GM19438 (cell line): ENCODE data around the gene ZNF19.

Experiments used
- ATAC-seq: cut with Tn5 transposase; IDR thresholded peaks from one replicate; pipeline ENCODE4 v1.9.1; 2021; ENCODE audit warnings: low read depth; ENCODE audit not compliant: unreplicated experiment

The ZNF19 gene

DNA sequence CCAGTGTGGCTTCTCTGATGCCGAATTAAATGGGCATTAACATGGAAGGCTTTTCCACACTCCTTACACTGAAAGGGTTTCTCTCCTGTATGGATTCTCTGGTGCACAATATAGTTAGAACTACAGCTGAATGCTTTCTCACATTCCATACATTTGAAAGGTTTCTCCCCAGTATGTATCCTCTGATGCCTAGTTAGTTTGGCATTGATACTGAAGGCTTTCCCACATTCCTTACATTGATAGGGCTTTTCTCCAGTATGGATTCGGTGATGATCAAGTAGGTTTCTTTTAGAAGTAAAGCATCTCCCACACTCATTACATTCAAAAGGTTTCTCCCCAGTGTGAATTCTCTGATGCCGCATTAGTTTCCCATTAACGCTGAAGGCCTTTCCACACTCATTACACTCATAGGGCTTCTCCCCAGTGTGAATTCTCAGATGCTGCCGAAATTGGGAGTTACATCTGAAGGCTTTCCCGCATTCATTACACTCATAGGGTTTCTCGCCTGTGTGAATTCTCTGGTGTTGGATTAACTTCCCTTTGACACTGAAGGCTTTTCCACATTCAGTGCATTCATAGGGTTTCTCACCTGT, 40.8 kb downstream of the ZNF19 start:
- ATAC-seq = no peak

DNA sequence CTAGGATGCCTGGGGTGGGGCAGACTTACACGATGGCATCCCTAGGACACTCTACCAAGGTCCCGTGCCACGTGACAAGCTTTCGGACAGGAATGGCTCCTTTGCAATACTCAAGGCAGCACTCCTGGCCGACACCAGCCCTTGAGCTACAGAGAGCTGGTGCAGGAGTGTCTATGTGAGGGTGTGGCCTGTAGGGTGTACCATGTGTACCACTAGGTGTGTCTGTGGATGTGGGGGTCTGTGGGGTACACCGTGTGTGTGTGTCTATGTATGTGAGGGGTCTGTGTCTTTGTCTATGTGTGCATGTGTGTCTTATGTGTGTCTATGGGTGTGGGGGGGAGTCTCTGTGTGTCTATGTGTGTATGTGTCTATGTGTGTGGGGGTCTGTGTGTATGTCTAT, 45.4 kb downstream of the ZNF19 start:
- no peak for ATAC-seq

DNA sequence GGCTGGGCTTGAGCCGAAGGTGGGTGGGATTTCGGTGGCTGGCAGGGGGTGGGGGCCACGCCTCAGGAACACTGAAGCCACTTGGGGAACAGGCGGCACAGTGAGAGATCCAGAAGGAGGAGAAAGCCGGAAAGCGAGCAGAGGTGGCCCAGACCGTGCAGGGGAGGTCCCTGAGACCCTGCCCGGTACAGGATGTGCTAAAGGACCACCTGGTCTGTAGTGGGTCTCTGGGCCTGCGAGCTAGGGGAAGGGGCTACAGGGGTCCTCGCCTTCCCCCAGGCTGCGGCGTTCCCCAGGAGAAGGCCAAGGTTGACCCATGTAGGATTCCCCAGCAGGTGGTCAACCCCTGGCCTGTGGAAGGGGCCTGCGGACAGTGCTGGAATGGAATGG, 47.1 kb downstream of the ZNF19 start, which contains the start of gene TLE7:
TSS of gene TLE7 (minus strand) at position 4 of the 390 bp plus-strand sequence. CDS start 8,730 bp downstream, outside the sequence.
- no peak for ATAC-seq

DNA sequence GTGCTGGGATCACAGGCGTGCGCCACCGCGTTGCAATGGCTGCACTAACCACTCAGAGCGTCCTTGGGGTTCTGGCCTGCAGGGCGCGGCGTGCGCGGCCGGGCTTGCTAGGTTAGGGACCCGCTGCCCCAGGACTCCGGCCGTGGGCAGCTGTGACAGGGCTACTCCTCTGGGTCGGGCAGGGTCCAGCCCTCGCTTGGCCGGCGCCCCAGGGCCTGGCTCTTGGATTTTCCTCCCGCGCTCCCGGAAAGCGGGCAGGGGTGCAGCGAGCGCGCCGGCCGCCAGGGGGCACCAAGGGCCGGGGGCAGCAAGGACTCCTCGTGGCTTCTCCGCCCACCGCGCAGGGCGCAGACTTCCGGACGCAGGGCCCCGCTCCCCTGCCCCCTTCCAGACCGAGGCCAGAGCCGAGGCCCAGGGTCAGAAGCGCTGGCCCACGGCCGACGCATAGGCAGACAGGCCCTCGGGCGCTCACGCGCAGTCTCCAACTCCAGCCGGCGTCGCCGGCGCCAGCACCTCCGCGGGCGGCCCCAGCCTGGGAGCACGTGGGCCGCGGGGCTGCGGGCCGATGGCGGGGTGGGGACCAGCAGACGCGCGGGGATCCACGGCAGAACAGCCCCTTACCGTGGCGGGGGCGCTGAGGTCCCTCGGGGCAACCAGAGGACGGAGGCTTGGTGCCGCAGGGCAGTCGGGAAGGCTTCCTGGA, 47.6 kb downstream of the ZNF19 start:
- ATAC-seq = no peak

DNA sequence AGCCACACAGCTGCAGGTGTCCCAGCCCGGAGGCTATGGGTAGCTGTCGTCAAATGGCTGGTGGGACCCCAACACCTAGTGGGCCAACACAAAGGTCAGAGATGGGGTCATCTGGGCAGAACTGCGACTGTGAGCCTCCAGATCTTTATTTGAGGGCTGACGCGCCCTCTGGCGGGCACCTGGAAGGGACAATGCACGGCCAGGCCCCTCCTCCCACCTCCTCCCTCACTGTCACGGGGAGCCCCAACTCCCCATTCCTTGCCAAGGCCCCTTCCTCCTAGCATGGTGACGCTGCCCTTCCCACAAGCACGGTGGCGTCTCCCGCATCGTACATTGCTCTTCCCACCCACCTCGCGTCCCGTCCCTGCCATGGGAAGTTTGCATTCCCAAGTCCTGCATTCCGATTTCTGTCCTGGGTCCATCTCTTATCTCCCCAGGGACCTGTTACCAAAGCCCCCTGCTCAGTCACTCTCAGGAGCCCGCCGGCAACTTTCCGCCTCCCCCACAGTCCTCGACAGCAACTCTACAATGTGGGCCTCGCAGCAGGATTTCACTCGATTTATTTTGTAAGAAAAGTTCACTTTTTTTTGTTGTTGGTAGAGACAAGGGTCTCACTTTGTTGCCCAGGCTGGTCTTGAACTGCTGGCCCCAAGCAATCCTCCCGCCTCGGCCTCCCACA, 48.3 kb downstream of the ZNF19 start:
- ATAC-seq = no peak

DNA sequence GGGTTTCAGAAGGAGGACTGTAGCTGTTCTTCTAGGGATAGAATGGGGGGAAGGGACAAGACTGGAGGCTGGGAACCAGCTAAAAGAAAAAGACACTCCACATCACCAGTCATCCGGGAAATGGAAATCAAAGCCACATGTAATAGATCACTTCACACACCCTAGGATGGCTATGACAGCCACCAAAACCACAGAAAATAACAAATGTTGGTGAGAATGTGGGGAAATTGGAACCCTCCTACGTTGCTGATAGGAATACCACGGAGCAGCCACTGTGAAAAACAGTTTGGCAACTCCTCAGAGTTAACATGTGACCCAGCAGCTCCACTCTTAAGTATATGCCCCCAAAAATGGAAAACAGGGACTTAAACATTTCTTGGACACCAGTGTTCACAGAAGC, 49.6 kb downstream of the ZNF19 start:
- ATAC-seq = no peak

DNA sequence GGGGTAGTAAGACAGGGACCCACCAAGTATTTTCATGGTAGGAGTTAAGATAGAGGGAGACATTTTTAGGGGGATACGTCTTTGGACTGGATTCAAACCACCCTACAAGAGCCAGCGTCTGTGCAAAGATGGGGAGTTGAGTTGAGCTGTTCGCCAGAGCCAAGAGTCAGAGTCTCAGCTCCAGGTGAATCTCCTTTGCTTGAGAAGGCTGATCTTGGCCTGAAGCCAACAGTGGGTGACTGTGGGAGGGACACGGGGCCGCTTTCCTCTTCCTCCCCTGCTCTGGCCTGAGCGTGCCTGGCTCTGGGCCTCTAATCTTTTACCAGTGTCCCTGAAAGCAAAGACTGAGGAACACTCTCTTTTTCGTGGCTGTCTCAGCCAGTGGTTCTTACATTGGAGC, 52.7 kb downstream of the ZNF19 start:
- ATAC-seq = no peak

DNA sequence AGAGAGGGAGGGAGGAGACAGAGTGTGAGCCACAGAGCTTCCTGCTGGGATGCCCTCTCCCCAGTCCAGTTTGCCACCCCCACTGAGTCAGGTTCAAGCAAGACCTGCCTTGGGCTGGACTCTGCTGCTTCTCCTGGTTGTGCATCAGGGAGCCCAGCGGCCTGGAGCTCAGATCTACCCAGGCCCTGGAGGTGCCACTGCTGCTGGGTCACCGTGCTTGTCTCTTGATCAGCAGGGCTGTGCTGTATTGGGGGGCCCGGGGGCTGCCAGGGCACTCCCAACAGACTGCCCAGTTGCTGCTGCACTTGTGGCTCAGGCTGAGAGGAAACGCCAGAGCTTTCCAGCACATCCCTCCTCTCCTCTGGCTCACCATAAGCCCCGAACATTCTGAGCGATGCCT, 56.2 kb downstream of the ZNF19 start:
- no peak for ATAC-seq

DNA sequence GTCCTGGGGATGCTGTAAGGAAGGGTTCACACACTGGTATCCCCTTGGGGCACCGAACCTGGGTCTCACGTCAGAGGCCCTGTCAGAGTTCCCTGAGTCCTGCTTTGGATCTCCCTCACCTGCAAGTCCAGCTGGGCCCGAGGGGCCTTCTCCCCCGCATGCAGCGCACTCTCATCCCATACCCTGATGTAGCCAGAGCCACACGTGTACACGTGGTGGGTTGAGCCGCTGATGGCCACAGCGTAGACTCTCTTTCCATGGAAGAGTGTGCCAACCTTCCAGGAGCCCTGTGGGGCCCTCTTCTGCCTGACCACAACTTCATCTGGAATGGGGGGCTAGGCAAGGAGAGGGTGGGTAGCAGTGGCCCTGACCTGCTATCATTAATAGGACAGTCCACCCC, 57.1 kb downstream of the ZNF19 start:
- no peak for ATAC-seq

DNA sequence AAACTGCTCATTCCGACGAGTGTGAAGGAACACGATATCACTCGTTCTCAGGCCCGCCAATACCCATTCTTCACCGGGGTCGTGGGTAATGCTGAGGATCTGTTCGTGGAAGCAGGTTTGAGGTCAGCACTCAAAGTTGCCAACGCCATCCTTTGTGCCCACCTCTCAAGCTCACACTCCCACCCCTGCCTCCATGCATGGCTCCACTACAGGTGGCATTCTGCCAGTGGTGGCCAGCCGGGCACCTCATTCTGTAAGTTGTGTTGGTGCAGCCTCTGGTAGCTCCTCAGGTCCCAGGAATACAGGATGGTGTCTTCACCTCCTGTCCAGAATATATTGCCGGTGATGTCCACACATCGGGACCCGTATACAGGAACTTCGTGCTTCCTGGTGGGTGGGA, 57.9 kb downstream of the ZNF19 start:
- no peak for ATAC-seq

DNA sequence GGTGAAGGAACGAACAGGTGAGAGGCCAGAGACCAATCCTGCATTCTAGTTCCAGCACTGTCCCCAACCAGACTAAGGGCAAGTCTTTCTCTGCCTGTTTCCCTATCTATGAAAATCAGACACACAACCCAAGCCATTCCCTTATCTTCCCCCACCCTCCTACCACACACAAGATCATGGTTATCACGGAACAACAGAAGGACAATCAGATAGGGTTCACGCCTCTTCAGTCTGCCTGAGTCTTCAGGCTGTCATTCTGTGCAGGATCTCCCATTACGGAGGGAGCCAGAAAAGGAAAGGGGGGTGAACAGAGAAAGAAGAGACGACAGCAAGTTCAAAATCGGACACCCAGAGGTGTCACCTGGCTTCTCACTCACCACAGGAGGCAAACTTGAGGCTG, 58.4 kb downstream of the ZNF19 start:
- ATAC-seq = no peak

DNA sequence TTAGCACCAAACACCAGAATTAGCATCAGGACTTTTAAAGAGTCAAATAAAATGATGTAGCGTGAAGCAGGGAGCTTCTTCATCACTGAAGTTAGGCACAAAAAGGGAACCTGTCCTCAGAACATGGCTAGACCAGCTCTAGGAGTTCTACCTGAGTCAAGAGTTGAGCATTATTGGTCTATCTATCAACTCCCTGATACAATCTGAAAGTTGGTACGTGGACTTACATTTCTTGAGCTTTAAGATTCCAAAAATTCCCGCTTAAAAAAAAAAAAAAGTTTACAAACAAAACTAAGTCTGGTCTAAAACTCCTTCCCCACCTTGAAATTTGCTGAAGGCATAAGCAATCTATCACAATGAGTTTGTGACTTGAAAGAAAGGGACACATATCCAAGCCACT, 59.5 kb downstream of the ZNF19 start:
- no peak for ATAC-seq

DNA sequence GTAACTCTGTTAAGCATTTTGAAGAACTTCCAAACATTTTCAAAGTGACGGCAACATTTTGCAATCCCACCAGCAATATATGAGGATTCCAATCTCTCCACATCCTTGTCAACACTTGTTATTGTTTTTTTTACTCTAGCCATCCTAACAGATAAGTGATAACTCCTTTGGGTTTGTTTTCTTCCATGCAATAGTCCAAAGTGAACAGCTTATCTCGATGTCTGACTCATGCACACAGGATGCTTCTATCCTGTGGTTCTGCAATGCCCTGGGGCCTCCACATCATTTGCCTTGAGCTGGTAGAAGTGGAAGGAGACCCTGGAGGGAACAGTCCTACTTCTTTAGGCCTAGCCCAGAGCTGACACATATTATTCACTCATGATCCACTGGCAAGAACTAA, 60.2 kb downstream of the ZNF19 start:
- ATAC-seq = no peak

DNA sequence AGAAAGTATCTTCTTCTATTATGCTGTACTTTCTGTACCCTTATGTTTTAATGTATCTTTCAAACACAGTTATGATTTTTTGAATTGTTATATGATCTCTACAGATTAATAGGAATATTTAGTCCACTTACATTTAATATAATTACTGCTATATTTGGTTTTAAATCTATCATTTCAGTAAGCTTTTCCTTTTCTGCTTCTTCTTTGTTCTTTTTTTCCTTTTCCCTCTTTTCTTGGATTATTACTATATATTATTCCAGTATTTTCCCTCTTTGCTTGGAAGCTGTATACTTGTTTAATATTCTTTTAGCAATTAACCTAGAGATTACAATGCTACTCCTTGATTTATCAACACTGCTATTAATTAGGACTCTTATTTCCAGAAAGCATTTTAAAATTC, 60.7 kb downstream of the ZNF19 start:
- no peak for ATAC-seq

DNA sequence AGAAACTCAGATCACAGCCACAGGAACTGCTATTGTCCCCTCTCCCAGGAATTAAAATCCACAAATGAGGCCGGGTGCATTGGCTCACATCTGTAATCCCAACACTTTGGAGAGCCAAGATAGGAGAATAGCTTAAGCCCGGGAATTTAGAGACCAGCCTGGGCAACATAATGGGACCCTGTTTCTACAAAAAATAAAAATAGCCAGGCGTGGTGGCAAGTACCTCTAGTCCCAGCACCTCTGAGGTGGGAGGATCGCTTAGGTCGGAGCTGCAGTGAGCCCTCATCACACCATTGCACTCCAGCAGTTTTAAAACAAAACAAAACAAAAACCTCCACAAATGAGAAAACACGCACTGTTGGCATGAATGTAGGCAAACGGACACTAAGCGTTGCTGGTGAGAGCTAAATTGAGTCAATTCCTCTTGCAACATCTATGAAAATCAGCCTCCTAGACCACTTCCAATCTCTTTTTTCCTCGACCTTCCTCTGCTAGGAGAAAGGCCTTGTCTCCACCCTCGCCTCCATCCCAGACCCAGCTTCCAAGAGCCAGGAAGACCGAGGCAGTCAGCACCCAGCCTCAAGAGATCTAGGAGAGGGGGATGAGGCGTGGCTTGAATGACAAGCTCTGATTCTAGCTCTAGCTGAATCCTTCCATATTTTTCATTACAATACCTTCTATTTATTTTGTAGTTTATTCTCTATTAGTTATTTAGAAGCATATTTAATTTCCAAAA, 62.1 kb downstream of the ZNF19 start:
- no peak for ATAC-seq

DNA sequence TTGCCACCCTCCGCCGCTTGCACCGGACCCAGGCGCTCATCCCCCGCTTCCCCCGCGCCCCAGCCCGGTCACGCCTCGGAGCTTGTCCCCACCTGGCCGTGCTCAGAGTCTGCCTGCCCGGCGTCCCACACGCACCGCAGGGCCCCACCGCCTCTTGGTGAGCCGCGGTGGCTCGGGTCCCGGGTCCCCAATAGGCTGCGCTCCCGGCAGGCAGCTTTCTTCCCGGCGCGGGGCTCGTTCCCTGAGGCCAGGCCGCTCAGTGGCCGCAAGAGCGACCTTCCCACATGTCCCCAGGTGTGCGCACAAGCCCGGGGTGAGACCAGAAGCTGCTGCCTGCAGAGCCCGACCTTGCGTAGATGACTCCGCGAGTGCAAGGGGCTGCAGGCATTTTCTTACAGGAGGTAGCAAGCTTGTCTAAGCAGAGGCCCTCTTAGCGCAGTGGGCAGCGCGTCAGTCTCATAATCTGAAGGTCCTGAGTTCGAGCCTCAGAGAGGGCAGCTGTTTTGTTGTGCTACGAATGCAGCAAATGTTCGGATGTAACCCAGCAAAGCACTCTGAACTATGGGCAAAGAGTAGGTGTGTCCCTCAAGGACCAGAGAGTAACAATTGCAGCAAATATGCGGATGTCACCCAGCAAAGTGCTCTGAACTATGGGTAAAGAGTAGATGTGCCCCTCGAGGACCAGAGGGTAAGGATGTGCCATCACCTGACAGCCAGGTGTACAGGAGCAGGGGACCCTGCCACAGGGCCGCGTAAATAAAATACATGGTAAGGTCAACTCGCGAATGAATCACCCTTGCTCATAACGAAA, 62.9 kb downstream of the ZNF19 start:
- ATAC-seq = no peak

DNA sequence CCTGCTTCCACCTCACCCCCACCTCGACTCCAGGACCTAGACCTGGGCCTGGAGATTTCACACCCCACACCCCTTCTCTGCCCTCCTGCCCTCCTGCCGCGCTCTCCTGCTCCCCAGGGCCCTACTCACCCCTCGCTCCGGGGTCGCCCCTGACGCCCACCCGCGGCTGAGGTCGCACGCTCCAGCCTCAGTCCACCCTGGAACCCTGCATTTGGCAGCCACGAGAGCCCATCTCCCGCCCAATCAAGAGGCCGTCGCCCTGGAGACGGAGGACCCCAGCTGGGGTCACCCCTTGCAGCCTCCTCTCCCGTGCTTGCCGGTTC, 63.4 kb downstream of the ZNF19 start:
- no peak for ATAC-seq

DNA sequence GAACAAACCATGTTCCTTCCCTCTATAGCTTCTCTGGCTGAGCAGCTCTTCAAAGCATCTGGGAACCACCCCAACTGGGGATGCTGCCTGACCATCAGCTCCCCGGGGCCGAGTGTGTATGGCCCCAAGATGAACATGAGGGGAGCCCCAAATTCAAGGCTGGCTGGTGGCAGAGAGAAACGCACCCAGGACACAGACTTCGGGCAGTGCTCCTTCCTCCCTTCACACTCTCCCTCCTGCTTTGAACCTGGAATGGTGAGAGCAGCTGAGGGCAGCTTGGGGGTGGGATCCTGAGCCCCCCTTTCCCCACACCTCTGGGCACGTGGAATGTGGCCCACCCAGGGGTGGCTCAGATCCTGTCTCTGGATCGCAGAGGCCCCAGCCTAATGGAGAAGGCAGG, 64.5 kb downstream of the ZNF19 start:
- no peak for ATAC-seq

DNA sequence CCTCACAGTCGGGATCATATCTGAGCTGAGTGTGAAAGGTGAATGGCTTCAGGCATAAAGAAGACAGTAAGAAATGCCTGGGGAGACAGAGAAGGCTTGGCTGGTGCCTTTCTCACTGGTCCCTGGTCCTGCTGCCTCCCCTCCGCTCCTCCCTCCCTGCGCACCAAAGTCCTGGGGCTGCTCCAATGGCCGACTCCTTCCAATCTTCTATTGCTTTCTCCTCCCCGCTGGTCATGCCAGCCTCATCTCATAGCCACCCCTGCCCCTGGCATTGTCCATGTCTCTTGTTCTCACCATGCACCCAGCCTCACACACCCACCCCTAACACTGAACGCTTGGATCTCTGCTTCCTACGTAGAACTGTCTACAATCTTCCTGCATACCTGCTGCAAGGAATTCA, 65.3 kb downstream of the ZNF19 start:
- no peak for ATAC-seq
